OCI-LY3 (cell line): Measurements from ENCODE around the gene TMEM132D.

Experiments
- H2AFZ ChIP-seq: fragments of 200-600, 300-600 bp; shearing (Covaris generic); 2 replicates; pipeline ENCODE4 v1.6.0; 2014; ENCODE audit warnings: antibody characterized with exemption, low read depth, low read length
- H3K27ac ChIP-seq: fragments of 200-600, 300-600 bp; sonication (generic); 2 replicates; pipeline ENCODE4 v1.5.1; 2014; ENCODE audit warnings: mild to moderate bottlenecking, low read length, moderate library complexity, mixed read lengths
- H3K27me3 ChIP-seq: fragments of 200-600, 300-600 bp; sonication (generic); 2 replicates; pipeline ENCODE4 v1.6.1; 2014; ENCODE audit warnings: low read depth, low read length, mixed read lengths
- H3K36me3 ChIP-seq: fragments of 200-600, 300-600 bp; sonication (generic); replicated peaks from 2 replicates; pipeline ENCODE3; 2014; ENCODE audit warnings: low read depth, low read length, mixed read lengths
- H3K4me1 ChIP-seq: fragments of 300-600, 200-600 bp; sonication (generic); 2 replicates; pipeline ENCODE4 v1.6.1; 2014; ENCODE audit warnings: low read length, mixed read lengths
- H3K4me2 ChIP-seq: fragments of 200-600, 300-600 bp; sonication (generic); 2 replicates; pipeline ENCODE4 v1.6.1; 2014; ENCODE audit warnings: low read length, mixed read lengths
- H3K4me3 ChIP-seq: fragments of 300-600, 200-600 bp; sonication (generic); 2 replicates; pipeline ENCODE4 v1.5.1; 2014; ENCODE audit warnings: antibody characterized with exemption, mild to moderate bottlenecking, low read length, moderate library complexity
- H3K79me2 ChIP-seq: fragments of 300-600, 200-600 bp; shearing (Covaris generic); 2 replicates; pipeline ENCODE4 v1.6.1; 2014; ENCODE audit warnings: mild to moderate bottlenecking, low read length, mixed read lengths
- H3K9ac ChIP-seq: fragments of 300-600, 200-600 bp; shearing (Covaris generic); 2 replicates; pipeline ENCODE4 v1.6.0; 2014; ENCODE audit warnings: mild to moderate bottlenecking, low read length, moderate library complexity
- H3K9me3 ChIP-seq: fragments of 200-600, 300-600 bp; shearing (Covaris generic); 2 replicates; pipeline ENCODE4 v1.6.1; 2014; ENCODE audit warnings: low read length, mixed read lengths; ENCODE audit not compliant: insufficient read depth
- H4K20me1 ChIP-seq: fragments of 200-600, 300-600 bp; sonication (generic); 2 replicates; pipeline ENCODE4 v1.6.1; 2016; ENCODE audit warnings: low read length, mixed read lengths; ENCODE audit not compliant: insufficient read depth
- EZH2phosphoT487 ChIP-seq: fragments of 200-600 bp; shearing (Covaris generic); IDR thresholded peaks from 2 replicates; pipeline ENCODE4 v1.6.1; 2018; ENCODE audit warnings: antibody characterized with exemption, mixed run types, low read depth
- TF ChIP-seq, protein P1 (sequence below): fragments of 200-600, 300-600 bp; sonication (generic); IDR thresholded peaks from 2 replicates; pipeline ENCODE4 v1.5.1; 2014; ENCODE audit warnings: antibody characterized with exemption, low read length, low read depth

Gene TMEM132D

DNA sequence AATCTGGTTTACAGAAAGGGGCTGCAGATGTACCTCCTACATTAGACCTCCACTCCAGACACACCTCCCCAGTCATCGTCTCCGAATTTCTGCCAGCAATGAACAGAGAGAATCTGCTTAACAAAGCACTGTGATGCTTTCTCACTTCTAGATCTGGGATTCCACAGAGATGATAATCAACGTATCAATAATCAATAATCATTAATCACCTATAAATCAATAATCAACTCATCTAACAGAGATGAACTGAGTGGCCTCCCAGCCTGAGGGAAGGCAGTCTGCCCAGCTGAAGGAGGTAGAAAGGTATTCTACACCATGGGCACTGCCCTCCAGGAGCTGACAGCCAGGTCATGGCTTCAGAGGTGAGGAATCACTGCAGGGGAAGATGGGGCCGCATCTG, 183.2 kb downstream of the TMEM132D start:
- TF ChIP-seq, protein P1, sequence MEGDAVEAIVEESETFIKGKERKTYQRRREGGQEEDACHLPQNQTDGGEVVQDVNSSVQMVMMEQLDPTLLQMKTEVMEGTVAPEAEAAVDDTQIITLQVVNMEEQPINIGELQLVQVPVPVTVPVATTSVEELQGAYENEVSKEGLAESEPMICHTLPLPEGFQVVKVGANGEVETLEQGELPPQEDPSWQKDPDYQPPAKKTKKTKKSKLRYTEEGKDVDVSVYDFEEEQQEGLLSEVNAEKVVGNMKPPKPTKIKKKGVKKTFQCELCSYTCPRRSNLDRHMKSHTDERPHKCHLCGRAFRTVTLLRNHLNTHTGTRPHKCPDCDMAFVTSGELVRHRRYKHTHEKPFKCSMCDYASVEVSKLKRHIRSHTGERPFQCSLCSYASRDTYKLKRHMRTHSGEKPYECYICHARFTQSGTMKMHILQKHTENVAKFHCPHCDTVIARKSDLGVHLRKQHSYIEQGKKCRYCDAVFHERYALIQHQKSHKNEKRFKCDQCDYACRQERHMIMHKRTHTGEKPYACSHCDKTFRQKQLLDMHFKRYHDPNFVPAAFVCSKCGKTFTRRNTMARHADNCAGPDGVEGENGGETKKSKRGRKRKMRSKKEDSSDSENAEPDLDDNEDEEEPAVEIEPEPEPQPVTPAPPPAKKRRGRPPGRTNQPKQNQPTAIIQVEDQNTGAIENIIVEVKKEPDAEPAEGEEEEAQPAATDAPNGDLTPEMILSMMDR = no peak
- no peak for TF ChIP-seq EZH2phosphoT487
- H3K4me3 ChIP-seq = no peak overlapping the region
- H3K79me2 ChIP-seq = no peaks in the 10 kb centered on the region
- no peak overlapping the region for H3K4me2 ChIP-seq
- no peaks in the 10 kb centered on the region for H4K20me1 ChIP-seq
- H3K9ac ChIP-seq = no peak overlapping the region
- H3K36me3 ChIP-seq = no peaks in the 10 kb centered on the region
- H2AFZ ChIP-seq = no peak overlapping the region
- H3K27ac ChIP-seq = no peak overlapping the region
- no peaks in the 10 kb centered on the region for H3K27me3 ChIP-seq
- no peaks in the 10 kb centered on the region for H3K4me1 ChIP-seq
- no peaks in the 10 kb centered on the region for H3K9me3 ChIP-seq

DNA sequence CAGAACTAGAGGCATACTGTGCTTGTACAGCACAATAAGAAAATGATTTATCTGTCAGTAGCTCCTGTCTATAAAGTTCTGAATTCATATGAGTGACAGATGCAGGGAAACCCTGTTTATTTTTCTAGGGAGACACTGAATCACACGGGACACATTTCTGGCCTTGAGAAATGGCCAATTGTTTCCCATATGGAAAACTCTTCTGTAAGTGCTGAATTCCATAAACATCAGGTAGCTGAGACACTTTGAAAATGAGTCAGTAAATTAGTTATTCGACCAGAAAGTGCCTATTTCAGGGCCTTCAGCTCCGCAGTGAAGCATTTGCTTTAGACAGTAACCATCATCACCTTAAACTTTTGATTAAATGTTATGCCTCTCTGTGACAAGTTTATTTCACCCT, 184.4 kb downstream of the TMEM132D start:
- Histone ChIP-seq H3K4me3 (no peak overlapping the region), H3K4me2 (no peak overlapping the region), H3K9ac (no peak overlapping the region), H3K79me2 (no peaks in the 10 kb centered on the region), H2AFZ (no peak overlapping the region), H3K36me3 (no peaks in the 10 kb centered on the region), H3K27me3 (no peaks in the 10 kb centered on the region), H3K9me3 (no peaks in the 10 kb centered on the region), H3K4me1 (no peaks in the 10 kb centered on the region), H3K27ac (no peak overlapping the region), H4K20me1 (no peaks in the 10 kb centered on the region)
- no peak for TF ChIP-seq EZH2phosphoT487
- TF ChIP-seq, protein P1 = no peak

DNA sequence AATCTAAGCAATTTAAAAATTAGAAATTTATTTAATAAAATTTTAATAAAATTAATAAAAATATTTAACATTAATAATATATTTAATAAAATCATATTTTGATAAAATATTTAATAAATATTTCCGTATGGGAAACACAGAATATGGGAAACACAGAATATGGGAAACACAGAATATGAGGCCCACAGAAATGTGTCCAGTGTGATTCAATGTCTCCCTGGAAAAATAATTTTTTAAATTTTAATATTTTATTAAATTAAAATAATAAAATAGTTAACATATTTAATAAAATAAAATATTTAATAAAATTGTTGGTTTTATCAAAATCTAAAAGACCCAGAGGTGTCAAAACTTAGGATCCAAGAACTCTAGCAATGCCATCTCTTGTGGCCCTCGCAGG, 186.4 kb downstream of the TMEM132D start:
- Histone ChIP-seq H3K79me2 (no peaks in the 10 kb centered on the region), H3K27ac (no peak overlapping the region), H3K27me3 (no peaks in the 10 kb centered on the region), H4K20me1 (no peaks in the 10 kb centered on the region), H3K4me3 (no peak overlapping the region), H3K9me3 (no peaks in the 10 kb centered on the region), H3K36me3 (no peaks in the 10 kb centered on the region), H3K9ac (no peak overlapping the region), H3K4me1 (no peaks in the 10 kb centered on the region), H2AFZ (no peak overlapping the region), H3K4me2 (no peak overlapping the region)
- TF ChIP-seq EZH2phosphoT487 = no peak
- TF ChIP-seq, protein P1 = no peak

DNA sequence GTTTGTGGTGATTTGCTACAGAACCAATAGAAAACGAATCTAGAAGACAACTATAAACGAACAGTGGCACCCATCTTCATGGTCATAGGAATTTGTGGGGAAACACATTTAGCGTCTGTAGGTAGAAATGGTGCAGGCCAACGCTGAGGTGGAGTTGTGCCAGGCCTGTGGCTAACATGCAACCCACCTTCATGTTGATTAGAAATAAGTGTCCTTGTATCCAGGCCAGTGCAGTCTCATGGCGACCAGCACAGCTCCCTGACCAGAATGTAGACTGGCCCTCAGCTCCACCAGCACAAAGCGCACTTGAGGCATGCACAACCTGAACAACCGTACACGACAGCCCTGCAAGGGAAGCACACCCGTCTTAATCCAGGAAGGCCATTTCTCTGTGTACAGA, 187.0 kb downstream of the TMEM132D start:
- H2AFZ ChIP-seq = no peak overlapping the region
- no peaks in the 10 kb centered on the region for H3K27me3 ChIP-seq
- H3K4me3 ChIP-seq = no peak overlapping the region
- TF ChIP-seq, protein P1 = no peak
- no peak for TF ChIP-seq EZH2phosphoT487
- H3K27ac ChIP-seq = no peak overlapping the region
- no peak overlapping the region for H3K9ac ChIP-seq
- no peaks in the 10 kb centered on the region for H3K4me1 ChIP-seq
- no peaks in the 10 kb centered on the region for H3K36me3 ChIP-seq
- H4K20me1 ChIP-seq = no peaks in the 10 kb centered on the region
- H3K9me3 ChIP-seq = no peaks in the 10 kb centered on the region
- no peaks in the 10 kb centered on the region for H3K79me2 ChIP-seq
- no peak overlapping the region for H3K4me2 ChIP-seq
